ENCODE data around the gene TM2D3.

The TM2D3 gene

GRCh38 chr15:101609742-101610610 is 42.2 kb downstream of the TM2D3 start:
- in situ Hi-C loops (cut with MboI; ENCODE audit: low sequenced_read_pairs): no loop called here

- in situ Hi-C loops (cut with MboI; ENCODE audit: low sequenced_read_pairs): no loop called here
Measured at GRCh38 chr15:101608201-101608600, 44.0 kb downstream of the TM2D3 start.

- in situ Hi-C loops (cut with MboI; ENCODE audit: low sequenced_read_pairs): no loop called here
Measured at GRCh38 chr15:101607108-101607507, 45.1 kb downstream of the TM2D3 start.

GRCh38 chr15:101604124-101604874 is 47.9 kb downstream of the TM2D3 start:
- in situ Hi-C loops (cut with MboI; ENCODE audit: low sequenced_read_pairs): no loop called here

GRCh38 chr15:101602801-101603200 is 49.4 kb downstream of the TM2D3 start:
- in situ Hi-C loops (cut with MboI; ENCODE audit: low sequenced_read_pairs): no loop called here

GRCh38 chr15:101600035-101600434 is 52.1 kb downstream of the TM2D3 start:
- in situ Hi-C loops (cut with MboI; ENCODE audit: low sequenced_read_pairs): no loop called here

GRCh38 chr15:101599091-101599490 is 53.1 kb downstream of the TM2D3 start:
- in situ Hi-C loops (cut with MboI; ENCODE audit: low sequenced_read_pairs): no loop called here

GRCh38 chr15:101597360-101597928 is 54.7 kb downstream of the TM2D3 start:
- in situ Hi-C loops (cut with MboI; ENCODE audit: low sequenced_read_pairs): no loop called here

GRCh38 chr15:101596633-101597032 is 55.5 kb downstream of the TM2D3 start:
- in situ Hi-C loops (cut with MboI; ENCODE audit: low sequenced_read_pairs): no loop called here

Data from HL-60/S4 treated with phorbol 12-myristate 13-acetate at 8.2 ng/mL for 4 days and 3 days (cell line).